Measurements from ENCODE around the gene GJD3. TPM values are rescaled to one million over a fixed set of nuclear protein-coding genes. Genes with fewer than 3 reads are reported as not detected.

GJD3 gene
- total and polyA plus RNA-seq, 9 of the 15 experiments (the other 6 are each of a cell fraction or from before 2014, with no cell fraction given), result 0.17 to 0.38 TPM; not detected in 7

- DNase-seq (ENCODE audit: extremely low read depth in 1 of 4, low spot score in 3 of 4) (no peak), FAIRE-seq (no peak), ATAC-seq (no peak)
- no TSS peak for BruUV-seq (replicated peaks)
- H3K9me1 ChIP-seq (ENCODE audit: control insufficient read depth, insufficient read depth, low read length), result no peaks in the 10 kb centered on the region
- H4K20me1 ChIP-seq (replicated peaks; ENCODE audit: control insufficient read depth, insufficient read depth, low read length), result no peaks in the 10 kb centered on the region
- no peaks in the 10 kb centered on the region for H3K4me1 ChIP-seq (replicated peaks in 1 of 2; ENCODE audit: control insufficient read depth in 2 of 2, insufficient read depth in 2 of 2, low read length in 2 of 2)
- no peak overlapping the region for H3K9ac ChIP-seq (ENCODE audit: insufficient read depth in 1 of 2, low read depth in 2 of 2, low read length in 2 of 2)
- WGBS (ENCODE audit: insufficient coverage, low coverage, missing lambda C conversion rate), result 89% methylated on average over 3 of the region's 3 CpGs
- no peak overlapping the region for H3K27ac ChIP-seq (ENCODE audit: extremely low read depth, low read depth, low read length)
- ChIA-PET CTCF (ENCODE audit: low intra/inter-chr PET ratio) (no interaction called here), POLR2A (interaction anchor here (1.3 to 3.9 kb wide), 3 partner anchors 8 to 130 kb away, joined by 4 to 14 read pairs (median 4); partner anchors contain the start of gene TOP2A)
- 0 out of 4 replicates have a peak, but pooled peaks of 1 of the 2 experiments have one; percentile 7 for TF ChIP-seq KDM1A (IDR thresholded peaks at IDR 0.05)
- TF ChIP-seq TFAP4 (CRISPR knock-in tag; IDR thresholded peaks at IDR 0.05; ENCODE audit: borderline replicate concordance), result no peak
- H3K9me3 ChIP-seq (replicated peaks; ENCODE audit: control insufficient read depth, insufficient read depth, low read depth, low read length), result no peaks in the 10 kb centered on the region
- no peak overlapping the region for H3K4me2 ChIP-seq (ENCODE audit: insufficient read depth, low read length)
- in situ Hi-C loops (cut with MboI) (no loop called here), intact Hi-C loops (cut with micrococcal nuclease) (no loop called here)
- no peaks in the 10 kb centered on the region for H3K79me2 ChIP-seq (ENCODE audit: control insufficient read depth, insufficient read depth, low read length)
- H3K27me3 ChIP-seq (ENCODE audit: control insufficient read depth in 2 of 2, insufficient read depth in 2 of 2, low read length in 2 of 2), result no peaks in the 10 kb centered on the region
- peaks cover 96% of the 10 kb centered on the region for H3K36me3 ChIP-seq (ENCODE audit: control insufficient read depth, insufficient read depth, low read length)
- H2AFZ ChIP-seq (ENCODE audit: low read depth, low read length), result no peak overlapping the region
- H3K4me3 ChIP-seq, result no peak overlapping the region
Measured at GRCh38 chr17:40404003-40404402, 39.5 kb upstream of the GJD3 start.

GRCh38 chr17:40402668-40403067 lies 38.1 kb upstream of the GJD3 start:
- Histone ChIP-seq H3K9me1 (ENCODE audit: control insufficient read depth, insufficient read depth, low read length) (no peaks in the 10 kb centered on the region), H3K4me3 (no peak overlapping the region), H4K20me1 (replicated peaks; ENCODE audit: control insufficient read depth, insufficient read depth, low read length) (no peaks in the 10 kb centered on the region), H3K4me2 (ENCODE audit: insufficient read depth, low read length) (no peak overlapping the region), H3K36me3 (ENCODE audit: control insufficient read depth, insufficient read depth, low read length) (peaks cover 97% of the 10 kb centered on the region), H2AFZ (ENCODE audit: low read depth, low read length) (no peak overlapping the region), H3K79me2 (ENCODE audit: control insufficient read depth, insufficient read depth, low read length) (no peaks in the 10 kb centered on the region), H3K27ac (ENCODE audit: extremely low read depth, low read depth, low read length) (no peak overlapping the region), H3K4me1 (replicated peaks in 1 of 2; ENCODE audit: control insufficient read depth in 2 of 2, insufficient read depth in 2 of 2, low read length in 2 of 2) (no peaks in the 10 kb centered on the region), H3K27me3 (ENCODE audit: control insufficient read depth in 2 of 2, insufficient read depth in 2 of 2, low read length in 2 of 2) (no peaks in the 10 kb centered on the region), H3K9ac (ENCODE audit: insufficient read depth in 1 of 2, low read depth in 2 of 2, low read length in 2 of 2) (no peak overlapping the region), H3K9me3 (replicated peaks; ENCODE audit: control insufficient read depth, insufficient read depth, low read depth, low read length) (no peaks in the 10 kb centered on the region)
- no TSS peak for BruUV-seq (replicated peaks)
- POLR2A ChIA-PET, result interaction anchor here (0.6 to 3.9 kb wide), 5 partner anchors 9 to 157 kb away, joined by 3 to 14 read pairs (median 4); partner anchors contain the start of gene TOP2A
- ATAC-seq (no peak), DNase-seq (ENCODE audit: extremely low read depth in 1 of 4, low spot score in 3 of 4) (no peak), FAIRE-seq (no peak)
- intact Hi-C loops (cut with micrococcal nuclease), result no loop called here
- in situ Hi-C loops (cut with MboI), result no loop called here
- CTCF ChIA-PET (ENCODE audit: low intra/inter-chr PET ratio), result no interaction called here
- WGBS (ENCODE audit: insufficient coverage, low coverage, missing lambda C conversion rate), result 100% methylated on average over 1 of the region's 1 CpG
- TF ChIP-seq TAF9B (IDR thresholded peaks at IDR 0.05; ENCODE audit: partially characterized antibody) (no peak), PTBP1 (IDR thresholded peaks at IDR 0.05; ENCODE audit: low read depth, low read length) (no peak), SETDB1 (IDR thresholded peaks at IDR 0.05; ENCODE audit: low read length) (no peak), XRCC4 (IDR thresholded peaks at IDR 0.05; ENCODE audit: extremely low read depth, insufficient read depth, insufficient read length) (no peak), ZNF408 (CRISPR knock-in tag; IDR thresholded peaks at IDR 0.05; ENCODE audit: low read depth) (no peak), GTF2A2 (tag; IDR thresholded peaks at IDR 0.05) (no peak), NCOA2 (IDR thresholded peaks at IDR 0.05; ENCODE audit: partially characterized antibody in 2 of 2) (no peak), PRDM10 (IDR thresholded peaks at IDR 0.05; ENCODE audit: partially characterized antibody) (no peak), LCOR (CRISPR knock-in tag; IDR thresholded peaks at IDR 0.05) (no peak), ZNF668 (CRISPR knock-in tag; IDR thresholded peaks at IDR 0.05) (no peak), PHF8 (IDR thresholded peaks at IDR 0.05; ENCODE audit: borderline replicate concordance, low read length) (no peak)

Data from K562 (cell line).